Measurements from ENCODE around the gene CDC42SE2. TPM values are rescaled to one million over a fixed set of nuclear protein-coding genes. Genes with fewer than 3 reads are reported as not detected.

The CDC42SE2 gene
- total and polyA plus RNA-seq, 2 of the 4 experiments (the other 2 are of a cell fraction), result 12.5 to 19.4 TPM

DNA sequence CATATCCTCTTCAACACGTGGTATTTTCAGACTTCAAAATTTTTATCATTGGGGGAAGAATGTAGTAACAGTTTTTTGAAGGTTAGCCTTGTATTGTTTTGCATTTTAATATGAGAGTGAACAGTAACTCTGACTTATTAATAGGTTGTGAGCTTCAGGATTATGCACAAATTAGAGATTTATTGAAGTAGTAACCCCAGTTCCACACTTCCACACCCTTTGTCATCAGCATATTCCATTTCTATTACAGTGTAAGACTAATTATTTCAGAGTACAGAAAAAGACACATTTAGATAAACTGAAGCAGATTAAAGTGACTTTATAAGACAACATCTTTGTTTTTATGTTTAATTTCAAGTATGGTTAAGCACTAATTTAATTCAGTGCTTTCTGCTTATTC is 105.7 kb downstream of the CDC42SE2 start:
- DNase-seq, result no peak
- H2AFZ ChIP-seq (replicated peaks; ENCODE audit: low read length, poor library complexity), result no peak overlapping the region
- H3K4me2 ChIP-seq (ENCODE audit: low read depth, low read length), result no peak overlapping the region
- no peak overlapping the region for H3K9ac ChIP-seq (ENCODE audit: low read depth, low read length)
- H3K4me3 ChIP-seq (ENCODE audit: insufficient read depth, low read depth, low read length), result no peak overlapping the region
- no peak overlapping the region for H2BK120ac ChIP-seq (ENCODE audit: low read depth, low read length)
- no peak overlapping the region for H3K18ac ChIP-seq (ENCODE audit: low read depth, low read length)
- peaks cover 3% of the 10 kb centered on the region for H3K4me1 ChIP-seq (ENCODE audit: control insufficient read depth, insufficient read depth, low read length)
- H3K14ac ChIP-seq (replicated peaks; ENCODE audit: low read depth, low read length), result no peak overlapping the region
- H4K8ac ChIP-seq (ENCODE audit: low read depth in 2 of 2, low read length in 2 of 2), result no peak overlapping the region
- H3K9me1 ChIP-seq (ENCODE audit: insufficient read depth, low read length), result no peaks in the 10 kb centered on the region
- intact Hi-C loops (cut with micrococcal nuclease), result no loop called here
- H3K79me1 ChIP-seq (ENCODE audit: low read depth in 1 of 2, low read length in 2 of 2), result peaks cover 25 to 32% of the 10 kb centered on the region in 2 experiments
- dilution Hi-C loops (cut with HindIII; ENCODE audit: low sequenced_read_pairs, unreplicated experiment), result no loop called here
- no peak overlapping the region for H2AK5ac ChIP-seq (ENCODE audit: low read depth, low read length)
- POLR2A ChIA-PET (ENCODE audit: unreplicated experiment), result no interaction called here
- ATAC-seq (ENCODE audit: low read depth), result no peak
- BruUV-seq (replicated peaks), result no TSS peak
- no peaks in the 10 kb centered on the region for H3K9me3 ChIP-seq (ENCODE audit: control insufficient read depth, insufficient read depth, low read length)
- no peak overlapping the region for H2AK9ac ChIP-seq (replicated peaks; ENCODE audit: low read depth, low read length, poor library complexity)
- H4K20me1 ChIP-seq (ENCODE audit: insufficient read depth, low read length), result no peaks in the 10 kb centered on the region
- H3K27me3 ChIP-seq (ENCODE audit: control insufficient read depth, insufficient read depth, low read length), result no peaks in the 10 kb centered on the region
- no peak overlapping the region for H2BK5ac ChIP-seq (ENCODE audit: low read depth, low read length, poor library complexity, severe bottlenecking)
- H3K36me3 ChIP-seq (ENCODE audit: control insufficient read depth, insufficient read depth, low read length), result no peaks in the 10 kb centered on the region
- no CpG with 5 or more reads among the region's 1 CpG for WGBS, 2 experiments (ENCODE audit: extremely low coverage in 2 of 2, insufficient read length in 1 of 2)
- no peak overlapping the region for H3K4ac ChIP-seq (ENCODE audit: low read depth, low read length)
- H3K27ac ChIP-seq (ENCODE audit: insufficient read depth, low read length), result no peak overlapping the region
- in situ Hi-C loops (cut with MboI; ENCODE audit: low sequenced_read_pairs), result no loop called here
- H4K5ac ChIP-seq (ENCODE audit: low read depth, low read length), result no peak overlapping the region
- H2BK15ac ChIP-seq (ENCODE audit: low read depth, low read length), result no peak overlapping the region
- CTCF ChIA-PET, result interaction anchor here (1.2 kb wide), 1 partner anchor 9 kb away, joined by 4 read pairs; no protein-coding TSS in a partner anchor
- no peak overlapping the region for H3K23ac ChIP-seq (ENCODE audit: low read depth, low read length)
- no peak overlapping the region for H2BK20ac ChIP-seq (ENCODE audit: low read depth, low read length)
- H4K91ac ChIP-seq (ENCODE audit: insufficient read depth, low read depth, low read length), result no peak overlapping the region
- H3K56ac ChIP-seq (ENCODE audit: extremely low read depth, insufficient read depth, low read length), result no peak overlapping the region
- TF ChIP-seq, protein P1, sequence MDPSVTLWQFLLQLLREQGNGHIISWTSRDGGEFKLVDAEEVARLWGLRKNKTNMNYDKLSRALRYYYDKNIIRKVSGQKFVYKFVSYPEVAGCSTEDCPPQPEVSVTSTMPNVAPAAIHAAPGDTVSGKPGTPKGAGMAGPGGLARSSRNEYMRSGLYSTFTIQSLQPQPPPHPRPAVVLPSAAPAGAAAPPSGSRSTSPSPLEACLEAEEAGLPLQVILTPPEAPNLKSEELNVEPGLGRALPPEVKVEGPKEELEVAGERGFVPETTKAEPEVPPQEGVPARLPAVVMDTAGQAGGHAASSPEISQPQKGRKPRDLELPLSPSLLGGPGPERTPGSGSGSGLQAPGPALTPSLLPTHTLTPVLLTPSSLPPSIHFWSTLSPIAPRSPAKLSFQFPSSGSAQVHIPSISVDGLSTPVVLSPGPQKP (IDR thresholded peaks at IDR 0.05; ENCODE audit: borderline replicate concordance, low read depth, low read length), result no peak
- TF ChIP-seq, protein P2, sequence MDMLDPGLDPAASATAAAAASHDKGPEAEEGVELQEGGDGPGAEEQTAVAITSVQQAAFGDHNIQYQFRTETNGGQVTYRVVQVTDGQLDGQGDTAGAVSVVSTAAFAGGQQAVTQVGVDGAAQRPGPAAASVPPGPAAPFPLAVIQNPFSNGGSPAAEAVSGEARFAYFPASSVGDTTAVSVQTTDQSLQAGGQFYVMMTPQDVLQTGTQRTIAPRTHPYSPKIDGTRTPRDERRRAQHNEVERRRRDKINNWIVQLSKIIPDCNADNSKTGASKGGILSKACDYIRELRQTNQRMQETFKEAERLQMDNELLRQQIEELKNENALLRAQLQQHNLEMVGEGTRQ (IDR thresholded peaks at IDR 0.05; ENCODE audit: low read depth, low read length), result no peak
- TF ChIP-seq RAD21 (IDR thresholded peaks at IDR 0.05; ENCODE audit: low read length) (no peak), POLR2A (IDR thresholded peaks at IDR 0.05; ENCODE audit: low read depth, low read length) (no peak), FOS (IDR thresholded peaks at IDR 0.05; ENCODE audit: low read depth, low read length) (no peak), SMC3 (IDR thresholded peaks at IDR 0.05; ENCODE audit: low read depth, low read length) (no peak), CEBPB (IDR thresholded peaks at IDR 0.05; ENCODE audit: low read depth, low read length) (no peak), CHD1 (IDR thresholded peaks at IDR 0.05; ENCODE audit: low read depth, low read length) (no peak), BHLHE40 (IDR thresholded peaks at IDR 0.05; ENCODE audit: low read depth, low read length) (no peak), MAZ (IDR thresholded peaks at IDR 0.05; ENCODE audit: borderline replicate concordance, low read depth, low read length) (no peak), RCOR1 (IDR thresholded peaks at IDR 0.05; ENCODE audit: insufficient replicate concordance, low read length) (no peak), MAFK (IDR thresholded peaks at IDR 0.05; ENCODE audit: low read depth, low read length) (no peak), MXI1 (IDR thresholded peaks at IDR 0.05; ENCODE audit: borderline replicate concordance, low read depth, low read length) (no peak)
- TF ChIP-seq, protein P3, sequence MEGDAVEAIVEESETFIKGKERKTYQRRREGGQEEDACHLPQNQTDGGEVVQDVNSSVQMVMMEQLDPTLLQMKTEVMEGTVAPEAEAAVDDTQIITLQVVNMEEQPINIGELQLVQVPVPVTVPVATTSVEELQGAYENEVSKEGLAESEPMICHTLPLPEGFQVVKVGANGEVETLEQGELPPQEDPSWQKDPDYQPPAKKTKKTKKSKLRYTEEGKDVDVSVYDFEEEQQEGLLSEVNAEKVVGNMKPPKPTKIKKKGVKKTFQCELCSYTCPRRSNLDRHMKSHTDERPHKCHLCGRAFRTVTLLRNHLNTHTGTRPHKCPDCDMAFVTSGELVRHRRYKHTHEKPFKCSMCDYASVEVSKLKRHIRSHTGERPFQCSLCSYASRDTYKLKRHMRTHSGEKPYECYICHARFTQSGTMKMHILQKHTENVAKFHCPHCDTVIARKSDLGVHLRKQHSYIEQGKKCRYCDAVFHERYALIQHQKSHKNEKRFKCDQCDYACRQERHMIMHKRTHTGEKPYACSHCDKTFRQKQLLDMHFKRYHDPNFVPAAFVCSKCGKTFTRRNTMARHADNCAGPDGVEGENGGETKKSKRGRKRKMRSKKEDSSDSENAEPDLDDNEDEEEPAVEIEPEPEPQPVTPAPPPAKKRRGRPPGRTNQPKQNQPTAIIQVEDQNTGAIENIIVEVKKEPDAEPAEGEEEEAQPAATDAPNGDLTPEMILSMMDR (conservative IDR thresholded peaks at IDR 0.05; ENCODE audit: low read depth, low read length), result no peak
